IMR-90 (cell line): ENCODE data around the gene TMEM126B. TPM values are rescaled to one million over a fixed set of nuclear protein-coding genes. Genes with fewer than 3 reads are reported as not detected.

ENCODE experiments used
- ATAC-seq: fragments of 200-7000 bp; cut with Tn5 transposase; 2 replicates; pipeline ENCODE4 v1.9.1; 2020; ENCODE audit warnings: low read depth, mild to moderate bottlenecking, moderate library complexity
- BruUV-seq: library from RNA; stranded (reverse); fragments of 400-500 nt; replicated peaks from 2 replicates; lab custom pipeline; 2021; lab: Mats Ljungman, UMichigan
- CTCF ChIA-PET: fragments of 300-600 bp; formaldehyde crosslinking; extraction: SDS; loops from one replicate; lab custom pipeline; 2021; ENCODE audit warnings: antibody characterized with exemption; lab: Yijun Ruan, JAX
- POLR2A ChIA-PET: fragments of 300-600 bp; sonication (Branson Sonifier 250); formaldehyde crosslinking; loops from one replicate; lab custom pipeline; 2022; ENCODE audit warnings: antibody characterized with exemption; ENCODE audit not compliant: unreplicated experiment; lab: Charles Lee
- DNase-seq: peaks from one replicate; pipeline ENCODE4 v3.0.0; 2013
- H2AFZ ChIP-seq: replicated peaks from 2 replicates; pipeline ENCODE3; 2013; ENCODE audit warnings: low read length, mild to moderate bottlenecking; ENCODE audit not compliant: poor library complexity
- H2AK5ac ChIP-seq: 2 replicates; pipeline ENCODE4 v1.6.1; 2013; ENCODE audit warnings: low read depth, low read length, inconsistent platforms
- H2AK9ac ChIP-seq: replicated peaks from 2 replicates; pipeline ENCODE3; 2013; ENCODE audit warnings: mild to moderate bottlenecking, low read depth, low read length, moderate library complexity; ENCODE audit not compliant: poor library complexity
- H2BK120ac ChIP-seq: 2 replicates; pipeline ENCODE4 v1.6.1; 2013; ENCODE audit warnings: low read depth, low read length, inconsistent platforms
- H2BK15ac ChIP-seq: 3 replicates; pipeline ENCODE4 v1.6.1; 2013; ENCODE audit warnings: low read depth, low read length, inconsistent platforms
- H2BK20ac ChIP-seq: 2 replicates; pipeline ENCODE4 v1.6.1; 2013; ENCODE audit warnings: low read depth, mild to moderate bottlenecking, inconsistent platforms, low read length, moderate library complexity
- H2BK5ac ChIP-seq: 2 replicates; pipeline ENCODE4 v1.6.1; 2013; ENCODE audit warnings: mild to moderate bottlenecking, low read depth, low read length, inconsistent platforms; ENCODE audit not compliant: poor library complexity, severe bottlenecking
- H3K14ac ChIP-seq: replicated peaks from 2 replicates; pipeline ENCODE4 v1.6.1; 2013; ENCODE audit warnings: low read depth, low read length, inconsistent platforms
- H3K18ac ChIP-seq: 2 replicates; pipeline ENCODE4 v1.6.1; 2013; ENCODE audit warnings: low read depth, low read length, control low read depth
- H3K23ac ChIP-seq: 2 replicates; pipeline ENCODE4 v1.6.1; 2013; ENCODE audit warnings: low read depth, low read length, inconsistent platforms
- H3K27ac ChIP-seq: 2 replicates; pipeline ENCODE4 v1.5.1; 2013; ENCODE audit warnings: mild to moderate bottlenecking, control low read depth, low read length; ENCODE audit not compliant: insufficient read depth
- H3K27me3 ChIP-seq: 2 replicates; pipeline ENCODE4 v1.6.1; 2013; ENCODE audit warnings: low read length; ENCODE audit not compliant: control insufficient read depth, insufficient read depth
- H3K36me3 ChIP-seq: 2 replicates; pipeline ENCODE4 v1.6.1; 2013; ENCODE audit warnings: low read length, mixed read lengths; ENCODE audit not compliant: control insufficient read depth, insufficient read depth
- H3K4ac ChIP-seq: 2 replicates; pipeline ENCODE4 v1.6.1; 2013; ENCODE audit warnings: low read depth, low read length, inconsistent platforms
- H3K4me1 ChIP-seq: 2 replicates; pipeline ENCODE4 v1.6.1; 2013; ENCODE audit warnings: low read length, mixed read lengths; ENCODE audit not compliant: control insufficient read depth, insufficient read depth
- H3K4me2 ChIP-seq: 2 replicates; pipeline ENCODE4 v1.6.1; 2013; ENCODE audit warnings: low read depth, mild to moderate bottlenecking, control low read depth, low read length, moderate library complexity
- H3K4me3 ChIP-seq: 2 replicates; pipeline ENCODE4 v1.5.1; 2013; ENCODE audit warnings: low read depth, mild to moderate bottlenecking, control low read depth, low read length, moderate library complexity; ENCODE audit not compliant: insufficient read depth
- H3K56ac ChIP-seq: 2 replicates; pipeline ENCODE4 v1.6.1; 2013; ENCODE audit warnings: low read length, inconsistent platforms; ENCODE audit not compliant: insufficient read depth; ENCODE audit errors: extremely low read depth
- H3K79me1 ChIP-seq, 2 experiments: 2 replicates each; pipeline ENCODE4 v1.6.1; 2013; ENCODE audit warnings: low read length in 2 of 2, inconsistent platforms in 1 of 2, low read depth in 1 of 2
- H3K9ac ChIP-seq: 2 replicates; pipeline ENCODE4 v1.6.1; 2013; ENCODE audit warnings: low read depth, low read length, control low read depth
- H3K9me1 ChIP-seq: 2 replicates; pipeline ENCODE4 v1.6.1; 2013; ENCODE audit warnings: low read length, inconsistent platforms; ENCODE audit not compliant: insufficient read depth
- H3K9me3 ChIP-seq: 2 replicates; pipeline ENCODE4 v1.6.1; 2013; ENCODE audit warnings: low read length; ENCODE audit not compliant: control insufficient read depth, insufficient read depth
- H4K20me1 ChIP-seq: 2 replicates; pipeline ENCODE4 v1.6.1; 2013; ENCODE audit warnings: low read length, inconsistent platforms; ENCODE audit not compliant: insufficient read depth
- H4K5ac ChIP-seq: 2 replicates; pipeline ENCODE4 v1.6.1; 2013; ENCODE audit warnings: mild to moderate bottlenecking, low read depth, low read length, control low read depth
- H4K8ac ChIP-seq, 2 experiments: 2 replicates each; pipeline ENCODE4 v1.6.1; 2013; ENCODE audit warnings: low read depth in 2 of 2, low read length in 2 of 2, control low read depth in 1 of 2, inconsistent platforms in 1 of 2
- H4K91ac ChIP-seq: 2 replicates; pipeline ENCODE4 v1.6.1; 2013; ENCODE audit warnings: low read depth, low read length, inconsistent platforms; ENCODE audit not compliant: insufficient read depth
- BHLHE40 ChIP-seq: fragments of 150-350 bp; IDR thresholded peaks from 2 replicates; pipeline ENCODE4 v1.6.1; 2016; ENCODE audit warnings: mild to moderate bottlenecking, low read depth, low read length
- CEBPB ChIP-seq: IDR thresholded peaks from 2 replicates; pipeline ENCODE4 v1.6.1; 2012; ENCODE audit warnings: low read depth, low read length, improper control_type of control experiment
- CHD1 ChIP-seq: IDR thresholded peaks from 2 replicates; pipeline ENCODE4 v1.6.1; 2012; ENCODE audit warnings: low read depth, low read length, improper control_type of control experiment
- CTCF ChIP-seq: conservative IDR thresholded peaks from 2 replicates; pipeline ENCODE4 v1.5.1; 2012; ENCODE audit warnings: mild to moderate bottlenecking, low read depth, low read length, improper control_type of control experiment
- ELK1 ChIP-seq: fragments of 150-350 bp; IDR thresholded peaks from 2 replicates; pipeline ENCODE4 v1.6.1; 2016; ENCODE audit warnings: low read depth, mild to moderate bottlenecking, low read length, moderate library complexity, borderline replicate concordance
- FOS ChIP-seq: fragments of 150-350 bp; IDR thresholded peaks from 2 replicates; pipeline ENCODE4 v1.6.1; 2016; ENCODE audit warnings: low read depth, low read length
- MAFK ChIP-seq: IDR thresholded peaks from 2 replicates; pipeline ENCODE4 v1.6.1; 2012; ENCODE audit warnings: low read depth, low read length, improper control_type of control experiment
- MAZ ChIP-seq: IDR thresholded peaks from 2 replicates; pipeline ENCODE4 v1.6.1; 2012; ENCODE audit warnings: low read depth, mild to moderate bottlenecking, low read length, improper control_type of control experiment, moderate library complexity, borderline replicate concordance
- MXI1 ChIP-seq: IDR thresholded peaks from 2 replicates; pipeline ENCODE4 v1.6.1; 2012; ENCODE audit warnings: low read depth, mild to moderate bottlenecking, low read length, moderate library complexity, borderline replicate concordance
- NFE2L2 ChIP-seq: fragments of 150-350 bp; IDR thresholded peaks from 2 replicates; pipeline ENCODE4 v1.6.1; 2016; ENCODE audit warnings: low read depth, mild to moderate bottlenecking, low read length
- POLR2A ChIP-seq: IDR thresholded peaks from 2 replicates; pipeline ENCODE4 v1.6.1; 2012; ENCODE audit warnings: mild to moderate bottlenecking, low read depth, low read length
- RAD21 ChIP-seq: IDR thresholded peaks from 2 replicates; pipeline ENCODE4 v1.6.1; 2012; ENCODE audit warnings: low read length, improper control_type of control experiment
- RCOR1 ChIP-seq: IDR thresholded peaks from 2 replicates; pipeline ENCODE4 v1.6.1; 2012; ENCODE audit warnings: mild to moderate bottlenecking, low read length, improper control_type of control experiment; ENCODE audit not compliant: insufficient replicate concordance
- RFX5 ChIP-seq: IDR thresholded peaks from 2 replicates; pipeline ENCODE4 v1.8.0; 2012; ENCODE audit warnings: low read depth, mild to moderate bottlenecking, low read length, moderate library complexity
- SMC3 ChIP-seq: fragments of 150-350 bp; IDR thresholded peaks from 2 replicates; pipeline ENCODE4 v1.6.1; 2016; ENCODE audit warnings: low read depth, mild to moderate bottlenecking, antibody characterized with exemption, low read length, moderate library complexity
- USF2 ChIP-seq: fragments of 150-350 bp; IDR thresholded peaks from 2 replicates; pipeline ENCODE4 v1.6.1; 2017; ENCODE audit warnings: mild to moderate bottlenecking, antibody characterized with exemption, low read length, low read depth
- WGBS, 2 experiments: methylation state at CpG; one replicate each; pipeline versions ENCODE4 v1.1.5 to v1.1.7; 2013; ENCODE audit warnings: missing lambda C conversion rate in 2 of 2; ENCODE audit not compliant: insufficient read length in 1 of 2; ENCODE audit errors: extremely low coverage in 2 of 2; 5-methylcytosine and 5-hydroxymethylcytosine counted together
- dilution Hi-C: fragments of 300-500 bp; cut with HindIII; formaldehyde crosslinking; loops from one replicate; pipeline ENCODE4 v1.14.3; 2018; ENCODE audit warnings: low sequenced_read_pairs; ENCODE audit not compliant: unreplicated experiment
- in situ Hi-C: fragments of 300-500 bp; cut with MboI; formaldehyde crosslinking; loops from 3 replicates; pipeline ENCODE4 v1.14.3; 2019; ENCODE audit warnings: low sequenced_read_pairs, inconsistent platforms, mixed read lengths
- intact Hi-C: fragments of 100-400 bp; cut with micrococcal nuclease; formaldehyde crosslinking; loops from 2 replicates; pipeline ENCODE4 v1.10.0; 2022
- polyA plus RNA-seq, 3 experiments: library from polyadenylated mRNA; depleted of rRNA; stranded (reverse); fragments of >200 nt; gene quantifications; 2 replicates each; pipeline ENCODE4 v1.2.3, GENCODE V29; 2012; ENCODE audit warnings: low replicate concordance in 1 of 3
- total RNA-seq: library from RNA; depleted of rRNA; stranded (reverse); fragments of >200 nt; gene quantifications from 2 replicates; pipeline ENCODE4 v1.2.3, GENCODE V29; 2012

TMEM126B gene
- total and polyA plus RNA-seq, 2 of the 4 experiments (the other 2 are of a cell fraction) = 44.6 to 56.8 TPM

- Histone ChIP-seq H2AFZ (no peak overlapping the region), H3K14ac (no peak overlapping the region), H2BK15ac (no peak overlapping the region), H3K27ac (no peak overlapping the region), H4K91ac (no peak overlapping the region), H3K4me2 (no peak overlapping the region), H3K23ac (no peak overlapping the region), H3K4me1 (no peaks in the 10 kb centered on the region), H2BK20ac (no peak overlapping the region), H2BK120ac (no peak overlapping the region), H3K9me1 (no peaks in the 10 kb centered on the region), H3K9me3 (no peaks in the 10 kb centered on the region), H4K5ac (no peak overlapping the region), H3K9ac (no peak overlapping the region), H3K4ac (no peak overlapping the region), H2AK9ac (no peak overlapping the region), H3K36me3 (no peaks in the 10 kb centered on the region), H3K79me1 (no peaks in the 10 kb centered on the region), H2AK5ac (no peak overlapping the region), H3K56ac (no peak overlapping the region), H4K8ac (no peak overlapping the region), H3K18ac (no peak overlapping the region), H2BK5ac (no peak overlapping the region), H3K4me3 (no peak overlapping the region), H4K20me1 (no peaks in the 10 kb centered on the region), H3K27me3 (no peaks in the 10 kb centered on the region; the same call in 1 of the 2 replicates)
- no peak for ATAC-seq
- TF ChIP-seq CHD1 = no peak
- no peak for TF ChIP-seq NFE2L2
- TF ChIP-seq MXI1 = no peak
- TF ChIP-seq MAZ = no peak
- no peak for TF ChIP-seq BHLHE40
- no peak for TF ChIP-seq RCOR1
- no peak for TF ChIP-seq RAD21
- no peak for TF ChIP-seq FOS
- no peak for TF ChIP-seq CEBPB
- no peak for TF ChIP-seq POLR2A
- no peak for TF ChIP-seq ELK1
- no peak for TF ChIP-seq RFX5
- no peak for TF ChIP-seq MAFK
- TF ChIP-seq CTCF = no peak
- no peak for TF ChIP-seq SMC3
- no peak for TF ChIP-seq USF2
- dilution Hi-C loops (no loop called here), in situ Hi-C loops (no loop called here), intact Hi-C loops (no loop called here)
- DNase-seq = no peak
- WGBS, 2 experiments = no CpG with 5 or more reads among the region's 3 CpGs
- CTCF ChIA-PET = interaction anchor here (0.6 kb wide), 2 partner anchors 196 to 1252 kb away, joined by 3 to 4 read pairs; no protein-coding TSS in a partner anchor
- POLR2A ChIA-PET = no interaction called here
- BruUV-seq = no TSS peak
Measured at GRCh38 chr11:85620256-85620655, 8.1 kb upstream of the TMEM126B start.
